Hepatocyte (in vitro differentiated cells): ENCODE results near the gene NUMA1. TPM values are rescaled to one million over a fixed set of nuclear protein-coding genes. Genes with fewer than 3 reads are reported as not detected.

Experiments used
- DNase-seq: peaks from one replicate; pipeline ENCODE4 v3.0.0-alpha.2; 2016; ENCODE audit warnings: low spot score
- H2AFZ ChIP-seq: fragments of 200-600 bp; sonication (generic); 2 replicates; pipeline ENCODE4 v1.6.0; 2016; ENCODE audit warnings: antibody characterized with exemption, mild to moderate bottlenecking
- H3K27ac ChIP-seq: fragments of 200-600 bp; sonication (generic); 2 replicates; pipeline ENCODE4 v1.5.1; 2016; ENCODE audit warnings: mild to moderate bottlenecking
- H3K27me3 ChIP-seq: fragments of 200-600 bp; sonication (generic); 2 replicates; pipeline ENCODE4 v1.6.1; 2016
- H3K36me3 ChIP-seq: fragments of 200-600 bp; sonication (generic); replicated peaks from 2 replicates; pipeline ENCODE4 v1.5.1; 2016; ENCODE audit warnings: low read depth; ENCODE audit not compliant: insufficient read depth
- H3K4me1 ChIP-seq: fragments of 200-600 bp; sonication (generic); 2 replicates; pipeline ENCODE4 v1.5.1; 2016; ENCODE audit warnings: mild to moderate bottlenecking, moderate library complexity; ENCODE audit not compliant: insufficient read depth
- H3K4me2 ChIP-seq: fragments of 200-600 bp; sonication (generic); 2 replicates; pipeline ENCODE4 v1.6.0; 2016
- H3K4me3 ChIP-seq: fragments of 200-600 bp; sonication (generic); 2 replicates; pipeline ENCODE4 v1.5.1; 2016; ENCODE audit warnings: mild to moderate bottlenecking
- H3K79me2 ChIP-seq: fragments of 200-600 bp; sonication (generic); 2 replicates; pipeline ENCODE4 v1.6.0; 2017; ENCODE audit warnings: mild to moderate bottlenecking
- H3K9me2 ChIP-seq: fragments of 200-600 bp; sonication (generic); replicated peaks from 2 replicates; pipeline ENCODE4 v1.6.0; 2017; ENCODE audit warnings: mild to moderate bottlenecking; ENCODE audit not compliant: insufficient read depth
- H3K9me3 ChIP-seq: fragments of 200-600 bp; sonication (generic); 2 replicates; pipeline ENCODE4 v1.5.1; 2016; ENCODE audit warnings: low read depth, mild to moderate bottlenecking
- H4K20me1 ChIP-seq: fragments of 200-600 bp; sonication (generic); 2 replicates; pipeline ENCODE4 v1.6.0; 2016; ENCODE audit warnings: mild to moderate bottlenecking; ENCODE audit not compliant: insufficient read depth, poor library complexity, severe bottlenecking
- CTCF ChIP-seq: fragments of 200-600 bp; sonication (generic); IDR thresholded peaks from 2 replicates; pipeline ENCODE4 v1.5.1; 2016; ENCODE audit warnings: antibody characterized with exemption, mild to moderate bottlenecking; ENCODE audit not compliant: poor library complexity
- EZH2 ChIP-seq: fragments of 200-600 bp; sonication (generic); IDR thresholded peaks from 2 replicates; pipeline ENCODE4 v1.6.1; 2016; ENCODE audit warnings: antibody characterized with exemption, mild to moderate bottlenecking, borderline replicate concordance
- EZH2phosphoT487 ChIP-seq: fragments of 200-600 bp; sonication (generic); IDR thresholded peaks from one replicate; pipeline ENCODE4 v1.6.1; 2018; ENCODE audit warnings: antibody characterized with exemption, mild to moderate bottlenecking, low read depth, moderate library complexity; ENCODE audit not compliant: unreplicated experiment, severe bottlenecking
- WGBS: methylation state at CpG from one replicate; pipeline ENCODE4 v1.1.6; 2016; ENCODE audit warnings: low lambda C conversion rate; ENCODE audit errors: missing lambda C conversion rate; 5-methylcytosine and 5-hydroxymethylcytosine counted together
- polyA plus RNA-seq: library from polyadenylated mRNA; unstranded; fragments of >200 nt; fragmentation: Nextera tagmentation; extraction: Ambion mirVana; gene quantifications from 2 replicates; pipeline ENCODE4 v1.2.1, GENCODE V29; 2016
- total RNA-seq: library from RNA; depleted of rRNA; stranded (reverse); fragments of >200 nt; gene quantifications from 2 replicates; pipeline ENCODE4 v1.2.3, GENCODE V29; 2014

NUMA1 gene
- total and polyA plus RNA-seq, 2 experiments from 2014 or later = 103 to 140 TPM

GRCh38 chr11:72088076-72088808 is 7.9 kb upstream of the NUMA1 start:
- peaks cover 4% of the 10 kb centered on the region for H3K79me2 ChIP-seq
- DNase-seq = no peak
- no peak overlapping the region for H3K4me3 ChIP-seq
- H3K4me1 ChIP-seq = no peaks in the 10 kb centered on the region
- H4K20me1 ChIP-seq = no peaks in the 10 kb centered on the region
- no peak overlapping the region for H3K4me2 ChIP-seq
- no peak for TF ChIP-seq CTCF
- TF ChIP-seq EZH2phosphoT487 = no peak
- TF ChIP-seq EZH2 = no peak
- H2AFZ ChIP-seq = no peak overlapping the region
- H3K36me3 ChIP-seq = no peaks in the 10 kb centered on the region
- H3K27me3 ChIP-seq = no peaks in the 10 kb centered on the region
- H3K9me2 ChIP-seq = no peaks in the 10 kb centered on the region
- no peak overlapping the region for H3K27ac ChIP-seq
- WGBS = 74% methylated on average over 4 of the region's 4 CpGs
- H3K9me3 ChIP-seq = no peaks in the 10 kb centered on the region

GRCh38 chr11:72085621-72086351 is 5.4 kb upstream of the NUMA1 start:
- H3K4me1 ChIP-seq = no peaks in the 10 kb centered on the region
- H3K9me3 ChIP-seq = no peaks in the 10 kb centered on the region
- H3K9me2 ChIP-seq = no peaks in the 10 kb centered on the region
- no peaks in the 10 kb centered on the region for H3K79me2 ChIP-seq
- no peak overlapping the region for H2AFZ ChIP-seq
- TF ChIP-seq EZH2 (no peak), EZH2phosphoT487 (no peak), CTCF (no peak)
- H3K4me3 ChIP-seq = no peak overlapping the region
- H3K27me3 ChIP-seq = no peaks in the 10 kb centered on the region
- no peaks in the 10 kb centered on the region for H3K36me3 ChIP-seq
- DNase-seq = no peak
- no peaks in the 10 kb centered on the region for H4K20me1 ChIP-seq
- H3K4me2 ChIP-seq = no peak overlapping the region
- 88% methylated on average over 3 of the region's 3 CpGs for WGBS
- H3K27ac ChIP-seq = no peak overlapping the region

- H3K36me3 ChIP-seq = no peaks in the 10 kb centered on the region
- H3K4me2 ChIP-seq = no peak overlapping the region
- no peaks in the 10 kb centered on the region for H3K9me3 ChIP-seq
- H3K4me3 ChIP-seq = no peak overlapping the region
- no peaks in the 10 kb centered on the region for H3K27me3 ChIP-seq
- H4K20me1 ChIP-seq = no peaks in the 10 kb centered on the region
- no peak for DNase-seq
- 95% methylated on average over 1 of the region's 1 CpG for WGBS
- H3K27ac ChIP-seq = no peak overlapping the region
- TF ChIP-seq EZH2phosphoT487 (no peak), CTCF (no peak), EZH2 (no peak)
- no peaks in the 10 kb centered on the region for H3K4me1 ChIP-seq
- H3K79me2 ChIP-seq = no peaks in the 10 kb centered on the region
- H2AFZ ChIP-seq = no peak overlapping the region
- no peaks in the 10 kb centered on the region for H3K9me2 ChIP-seq
These were observed 4.6 kb upstream of the NUMA1 start for GRCh38 chr11:72084965-72085364.
